Heart left ventricle (tissue), 13 donors: ENCODE data around the gene TXNDC12.
"Not testable (repeated sequence)": the region's sequence is repeated elsewhere in the genome, so short reads cannot be mapped to it uniquely, and the experiment has no call there.

Experiments used
- CTCF ChIP-seq, 12 donors: fragments of 200-600 bp; sonication (generic) in 4 of 12; IDR thresholded peaks; one replicate each; pipeline versions ENCODE4 v1.5.0 to v1.8.0; 2018 to 2022; ENCODE audit warnings: antibody characterized with exemption in 12 of 12, mild to moderate bottlenecking in 5 of 12
- POLR2A ChIP-seq, 2 donors: fragments of 450-650 bp; IDR thresholded peaks; one replicate each; pipeline ENCODE4 v1.6.1; 2017; ENCODE audit warnings: antibody characterized with exemption in 2 of 2, mild to moderate bottlenecking in 2 of 2, moderate library complexity in 2 of 2
- donor health status: ischemic (EF 13 %, LVEDD 7.1; RV severe dilation, severe dysfunction).
- donor health status: DM: no; HTN: yes; CAD: no.
- donor health status: DM: no; HTN: no; CAD: no.
- donor health status: ischemic (EF 25% LVEDD 6.9; RV normal size, moderate dysfunction).
- donor health status: ischemic (EF 25% LVEDD 5.7; RV mildly dilated, moderate dysfunction).
- donor health status: ischemic (EF 35%, LVEDD 5.7; RV mildly dilated, moderate dysfunction).
- donor health status: nonischemic (EF 11% LVEDD 7.7; RV severe dilation, severe dysfunction).
- donor health status: DM: yes; HTN: yes; CAD: no.
- donor health status: PGD.
- donor health status: ischemic (EF 29% LVEDD 5.4; RV normal size, mild dysfunction).
- donor health status: nonischemic (EF 23%, LVEDD 6.1; RV moderate dilation, normal function).

- TF ChIP-seq POLR2A, CTCF (IDR thresholded peaks at IDR 0.05): not testable (repeated sequence)
These were observed 32.9 kb upstream of the TXNDC12 start for GRCh38 chr1:52087892-52088291.
